OCI-M1 (cell line): ENCODE data around the gene KCNQ1.

Experiments used
- DNase-seq: peaks from one replicate; lab custom pipeline; 2025; lab: John Stamatoyannopoulos, UW

The KCNQ1 gene

DNA sequence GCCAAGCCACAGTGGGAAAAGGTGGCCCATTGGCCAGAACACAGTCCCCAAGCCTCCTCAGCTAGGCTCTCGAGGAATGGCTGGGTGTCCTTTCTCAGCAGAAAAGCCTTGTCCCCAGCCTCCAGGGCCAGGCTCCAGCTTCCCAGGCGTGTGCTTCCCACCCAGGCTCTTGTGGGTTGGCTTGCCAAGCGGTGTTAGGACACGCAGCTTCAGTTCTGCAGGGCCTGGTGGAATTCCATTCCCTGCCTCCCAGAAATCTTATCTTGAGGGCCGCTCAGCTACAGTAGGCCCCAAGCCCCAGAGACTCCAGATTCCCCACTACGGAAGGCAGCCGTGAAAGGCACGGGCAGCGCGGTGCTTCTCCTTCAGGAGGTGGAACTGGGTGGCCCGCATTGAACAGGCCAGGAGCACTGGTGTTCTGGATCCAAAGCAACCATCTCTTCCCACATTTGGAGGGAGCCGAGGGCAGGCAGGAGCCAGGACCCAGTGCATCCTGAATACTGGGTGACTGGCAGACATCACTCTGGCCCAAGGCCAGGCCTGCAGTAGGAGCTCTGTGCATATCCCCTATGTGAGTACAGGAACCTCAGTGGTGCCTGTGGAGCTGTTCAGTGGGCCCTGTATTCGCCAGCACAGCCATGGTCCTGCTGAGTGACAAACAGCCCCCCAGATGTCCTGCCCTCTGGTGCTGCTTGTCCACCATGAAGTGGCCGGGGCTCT is 271.7 kb downstream of the KCNQ1 start:
- DNase-seq: no peak

DNA sequence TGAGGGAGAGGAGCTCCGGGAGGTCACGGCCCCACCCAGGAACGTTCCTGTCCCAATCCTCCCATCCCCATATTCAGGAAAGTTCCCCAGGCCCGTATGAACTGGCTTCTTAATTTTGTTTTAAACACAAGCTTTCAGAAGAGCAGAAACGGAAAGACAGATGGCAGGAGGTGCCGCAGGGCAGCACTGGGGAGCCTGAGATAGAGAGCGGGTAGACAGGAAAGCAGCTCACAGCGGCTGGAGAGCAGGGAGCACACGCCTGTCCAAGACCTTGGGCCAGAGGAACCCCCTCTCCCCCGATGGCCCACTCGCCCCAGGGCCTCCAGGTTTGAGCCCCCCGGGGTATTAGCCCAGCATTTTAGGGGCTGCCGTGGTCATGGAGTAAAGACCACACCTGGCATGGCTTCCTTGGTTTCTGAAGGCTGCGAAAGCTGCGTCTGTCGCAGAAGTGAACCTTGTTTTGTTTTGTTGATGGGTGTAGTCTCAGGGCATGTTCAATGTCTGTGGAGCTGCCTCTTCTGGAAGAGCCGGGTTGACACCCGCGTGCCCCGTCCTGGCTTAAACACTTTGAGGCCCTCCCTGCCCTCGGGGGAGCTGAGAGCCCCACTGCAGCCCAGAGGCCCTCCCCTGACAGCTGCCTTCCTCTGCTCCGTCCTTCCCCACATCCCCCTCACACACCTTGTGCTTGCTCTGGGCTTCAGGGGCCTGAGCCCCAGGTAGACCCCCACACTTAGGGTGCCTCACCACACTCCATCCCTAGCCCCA is 272.9 kb downstream of the KCNQ1 start:
- DNase-seq: no peak

- DNase-seq: no peak
Measured at GRCh38 chr11:2718817-2719438, 274.1 kb downstream of the KCNQ1 start.

DNA sequence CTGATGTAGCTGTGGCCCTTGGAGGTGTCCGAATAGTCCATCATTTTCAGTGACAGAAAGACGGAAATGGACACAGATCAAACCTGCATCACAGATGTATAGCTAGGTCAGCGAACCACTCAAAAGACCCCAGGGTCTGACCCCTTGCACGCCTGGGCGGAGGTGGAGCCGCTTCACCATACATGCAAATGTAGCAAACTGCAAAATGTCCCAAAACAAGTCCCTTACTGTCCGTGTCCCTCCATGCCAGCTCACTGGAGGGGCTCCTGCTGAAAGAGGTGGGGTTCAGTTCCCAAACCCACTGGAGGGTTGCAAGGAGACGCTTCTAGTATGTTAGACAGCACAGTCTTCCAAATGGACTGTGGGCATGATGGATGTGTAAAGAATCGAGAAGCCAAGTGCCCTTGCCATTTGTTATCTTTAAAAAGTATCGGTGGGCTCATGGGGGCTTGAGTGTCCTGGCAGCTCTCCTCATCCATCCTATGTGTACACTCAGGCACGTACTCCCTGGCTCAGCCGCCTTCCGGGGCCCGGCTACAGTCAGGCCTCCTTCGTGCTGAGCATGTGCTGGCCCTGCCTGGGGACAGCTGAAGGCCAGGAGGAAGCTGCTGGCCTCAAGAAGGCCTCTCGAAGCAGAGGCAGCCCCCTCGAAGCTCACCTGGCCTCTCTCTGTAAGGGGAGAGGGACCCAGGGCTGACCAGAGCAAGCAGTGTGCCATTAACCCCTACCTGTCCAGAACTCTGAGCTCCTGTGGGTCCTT is 275.2 kb downstream of the KCNQ1 start:
- DNase-seq: no peak

- no peak for DNase-seq
Measured at GRCh38 chr11:2721210-2721916, 276.6 kb downstream of the KCNQ1 start.

DNA sequence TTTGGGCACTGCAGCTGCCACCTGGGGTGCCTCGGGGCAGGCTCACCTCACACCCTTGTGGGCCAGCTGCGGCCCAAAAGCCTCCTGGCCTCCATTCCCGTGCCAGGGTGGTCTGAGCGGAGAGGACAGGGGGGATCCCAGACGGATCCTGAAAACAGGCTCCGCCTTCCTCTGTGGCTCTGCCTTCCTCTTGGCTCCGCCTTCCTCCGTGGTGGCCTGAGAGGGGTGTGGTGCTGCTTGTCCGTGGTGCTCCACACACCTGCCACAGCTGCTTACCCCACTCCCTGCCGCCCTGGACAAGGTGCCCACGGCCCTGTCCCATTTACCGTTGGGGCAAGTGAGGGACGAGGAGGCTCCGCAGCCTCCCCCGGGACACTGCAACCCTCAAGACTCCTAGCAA is 278.1 kb downstream of the KCNQ1 start:
- no peak for DNase-seq

DNA sequence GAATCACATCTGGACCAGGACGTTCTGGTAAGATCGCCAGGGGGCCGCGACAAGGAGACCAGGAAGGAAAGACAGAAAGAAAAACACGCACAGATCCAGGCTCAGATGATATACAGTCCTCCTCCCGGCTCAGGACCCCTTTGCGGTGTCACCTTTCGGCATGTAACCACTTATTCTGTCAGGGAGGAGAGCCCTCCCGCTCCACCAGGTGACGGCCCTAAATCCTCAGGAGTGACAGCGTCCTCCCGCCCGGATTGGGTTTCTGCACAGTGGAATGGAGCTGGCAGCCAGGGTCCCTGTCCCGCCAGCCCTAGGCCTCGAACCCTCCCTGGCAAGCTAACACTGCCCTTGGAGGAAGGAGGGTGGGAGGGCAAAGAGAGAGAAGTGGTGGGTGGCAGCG is 279.3 kb downstream of the KCNQ1 start:
- no peak for DNase-seq

DNA sequence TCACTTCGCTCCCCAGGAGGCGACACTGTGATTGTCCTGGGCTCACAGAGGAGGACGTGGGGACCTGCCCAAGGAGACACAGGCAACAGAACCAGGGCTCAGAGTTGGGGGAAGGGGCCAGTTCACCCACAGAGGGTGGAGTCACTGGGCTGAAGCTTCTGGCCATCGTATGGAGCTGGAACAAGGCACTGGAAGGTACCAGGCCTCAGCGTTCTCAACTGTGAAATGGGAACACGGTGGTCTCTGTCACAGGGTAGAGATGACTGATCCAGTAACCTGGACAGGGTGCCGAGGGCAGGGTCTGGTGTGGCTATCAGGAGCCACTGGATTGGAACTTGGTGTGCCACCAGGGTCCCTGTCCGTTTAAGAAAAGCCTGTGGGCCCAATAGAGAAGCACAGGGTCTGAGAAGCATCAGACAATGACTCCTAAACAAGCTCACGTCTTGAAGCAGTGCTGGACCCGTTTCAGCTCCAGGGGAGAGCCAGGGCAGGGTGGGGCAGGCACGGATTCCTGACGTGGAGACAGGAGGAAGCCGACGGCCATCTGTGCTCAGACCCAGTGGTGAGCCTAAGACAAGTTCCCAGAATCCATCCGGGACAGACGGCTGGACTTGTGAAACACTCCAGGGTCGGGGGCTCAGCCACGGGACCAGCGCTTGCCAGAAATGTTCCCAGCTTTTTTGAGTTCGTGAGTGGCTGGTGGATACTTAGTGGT is 280.0 kb downstream of the KCNQ1 start:
- no peak for DNase-seq

GRCh38 chr11:2725368-2726300 is 280.8 kb downstream of the KCNQ1 start:
- no peak for DNase-seq

DNA sequence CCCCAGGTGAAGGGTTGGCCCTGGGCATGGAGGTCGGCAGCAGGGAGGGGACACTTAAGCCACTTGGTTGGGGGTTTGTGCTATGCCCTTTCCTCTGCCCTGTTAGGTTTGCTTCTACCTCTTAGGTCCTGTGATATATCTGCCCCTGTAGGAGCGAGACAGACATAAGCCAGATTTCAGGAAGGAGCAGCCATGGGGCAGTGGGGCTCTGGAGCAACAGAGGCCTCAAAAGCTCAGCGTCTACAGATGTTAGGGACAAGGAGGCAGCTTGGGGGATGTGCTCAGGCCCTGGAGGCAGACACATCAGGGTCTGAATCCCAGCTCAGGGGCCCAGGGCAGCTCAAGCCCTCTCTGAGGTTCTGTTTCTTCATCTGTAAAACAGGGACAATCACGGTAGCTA is 282.2 kb downstream of the KCNQ1 start:
- DNase-seq: no peak

DNA sequence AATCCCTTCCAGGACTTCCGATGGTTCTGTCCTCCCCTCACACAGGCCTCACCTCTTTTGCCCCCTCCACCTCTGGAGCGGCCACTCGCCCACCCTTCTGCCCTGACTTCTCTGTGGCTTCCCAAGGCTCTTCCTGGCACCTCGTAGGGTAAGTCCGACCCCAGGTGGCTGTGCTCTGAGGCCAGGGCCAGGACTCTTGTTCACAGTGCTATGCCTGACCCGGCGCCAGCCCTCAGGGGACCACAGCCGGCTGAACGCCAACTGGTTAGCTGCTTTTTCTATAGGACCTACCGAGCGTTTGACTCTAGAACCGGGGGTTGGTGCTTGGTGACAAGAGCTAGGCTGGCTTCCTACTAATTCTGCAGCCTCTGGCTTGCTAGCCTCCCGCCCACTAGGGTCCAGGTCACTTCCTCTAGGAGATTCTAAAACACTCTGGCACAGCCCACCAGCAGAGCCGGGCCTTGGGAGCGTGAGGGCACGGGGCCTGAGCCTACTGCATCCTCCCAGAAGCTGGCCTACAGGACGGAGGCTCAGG is 283.4 kb downstream of the KCNQ1 start:
- no peak for DNase-seq

- DNase-seq: no peak
Measured at GRCh38 chr11:2728663-2729332, 284.0 kb downstream of the KCNQ1 start.

- no peak for DNase-seq
Measured at GRCh38 chr11:2729841-2730240, 285.0 kb downstream of the KCNQ1 start.

- no peak for DNase-seq
Measured at GRCh38 chr11:2730272-2731129, 285.7 kb downstream of the KCNQ1 start.

DNA sequence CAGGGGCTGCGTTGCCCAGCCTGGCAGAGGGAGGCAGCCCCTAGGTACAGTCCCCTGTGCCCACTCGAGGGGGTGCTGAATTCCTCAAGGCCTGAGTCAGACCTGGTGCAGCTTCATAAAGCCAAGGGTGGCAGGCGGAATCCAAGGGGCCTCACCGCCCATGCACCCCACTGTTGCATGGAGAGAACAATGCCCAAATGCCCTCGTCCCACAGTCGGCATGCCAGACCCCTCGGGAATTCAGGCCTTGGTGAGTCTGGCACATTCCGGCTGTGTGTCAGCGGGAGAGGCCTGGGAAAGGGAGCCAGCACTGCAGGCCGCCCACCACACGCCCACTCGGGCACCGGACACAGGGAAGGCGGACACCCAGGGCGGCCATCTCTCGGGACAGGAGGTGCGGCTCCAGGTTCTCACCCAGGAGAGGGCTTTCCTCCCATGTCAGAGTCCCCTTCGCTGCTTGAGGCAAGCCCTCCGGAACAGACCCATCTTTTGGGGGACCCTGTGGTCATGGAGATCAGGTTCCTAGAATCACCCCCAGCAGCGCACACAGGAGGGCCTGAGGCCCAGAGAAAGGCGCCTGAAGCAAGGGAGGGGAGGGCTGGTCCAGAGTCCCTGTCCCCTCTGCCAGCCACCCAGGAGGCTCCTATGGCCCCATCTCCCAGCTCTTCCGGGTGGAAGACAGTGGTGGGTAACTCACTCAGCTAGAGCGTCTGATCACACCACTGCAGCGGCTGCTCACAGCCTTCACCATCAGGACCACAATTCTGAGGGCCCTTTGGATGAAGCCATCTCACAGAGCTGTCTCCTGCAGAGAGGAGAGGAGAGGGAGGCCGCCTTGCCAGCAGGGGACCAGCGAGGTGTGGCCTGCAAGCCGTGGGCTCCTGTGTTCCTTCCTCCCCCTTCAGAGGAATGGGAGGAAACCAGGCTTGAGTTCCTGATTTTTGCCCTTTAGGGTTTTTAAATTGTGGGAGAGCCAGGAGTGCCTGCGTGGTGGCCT is 286.6 kb downstream of the KCNQ1 start:
- DNase-seq: no peak

DNA sequence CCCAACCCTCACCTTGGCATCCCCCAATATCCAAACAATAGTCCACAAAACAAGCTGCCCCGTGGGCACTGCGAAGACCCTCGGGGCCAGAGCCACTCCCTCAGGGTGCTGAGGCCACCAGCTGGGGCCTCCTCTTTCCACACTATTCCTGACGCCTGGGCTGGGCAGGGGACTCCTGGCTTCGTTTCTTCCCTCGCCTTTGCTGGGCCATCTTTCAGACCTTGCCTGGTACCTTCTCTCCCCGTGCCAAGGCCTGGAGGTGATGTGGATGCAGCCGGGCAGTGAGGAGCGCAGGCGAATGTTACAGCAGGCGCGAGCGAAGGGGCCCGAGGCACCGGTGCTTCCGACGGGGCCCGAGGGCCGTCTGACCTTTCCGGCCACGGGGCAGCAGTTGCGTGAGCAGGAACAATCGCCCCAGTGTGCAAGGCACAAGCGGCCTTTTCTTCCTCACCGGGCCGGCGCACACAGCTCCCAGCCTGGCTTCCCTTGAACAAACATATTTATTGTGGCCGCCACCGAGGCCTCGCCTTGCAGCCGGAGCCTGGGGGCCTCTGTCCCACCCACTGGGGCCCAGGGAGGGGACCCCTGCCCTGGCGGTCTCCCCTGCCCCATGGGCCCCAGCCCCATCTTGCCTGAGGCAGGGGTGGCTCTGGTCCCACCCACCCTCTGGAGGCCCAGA is 287.6 kb downstream of the KCNQ1 start:
- no peak for DNase-seq
